ENCODE data around the gene TUBGCP6.

TUBGCP6 gene

DNA sequence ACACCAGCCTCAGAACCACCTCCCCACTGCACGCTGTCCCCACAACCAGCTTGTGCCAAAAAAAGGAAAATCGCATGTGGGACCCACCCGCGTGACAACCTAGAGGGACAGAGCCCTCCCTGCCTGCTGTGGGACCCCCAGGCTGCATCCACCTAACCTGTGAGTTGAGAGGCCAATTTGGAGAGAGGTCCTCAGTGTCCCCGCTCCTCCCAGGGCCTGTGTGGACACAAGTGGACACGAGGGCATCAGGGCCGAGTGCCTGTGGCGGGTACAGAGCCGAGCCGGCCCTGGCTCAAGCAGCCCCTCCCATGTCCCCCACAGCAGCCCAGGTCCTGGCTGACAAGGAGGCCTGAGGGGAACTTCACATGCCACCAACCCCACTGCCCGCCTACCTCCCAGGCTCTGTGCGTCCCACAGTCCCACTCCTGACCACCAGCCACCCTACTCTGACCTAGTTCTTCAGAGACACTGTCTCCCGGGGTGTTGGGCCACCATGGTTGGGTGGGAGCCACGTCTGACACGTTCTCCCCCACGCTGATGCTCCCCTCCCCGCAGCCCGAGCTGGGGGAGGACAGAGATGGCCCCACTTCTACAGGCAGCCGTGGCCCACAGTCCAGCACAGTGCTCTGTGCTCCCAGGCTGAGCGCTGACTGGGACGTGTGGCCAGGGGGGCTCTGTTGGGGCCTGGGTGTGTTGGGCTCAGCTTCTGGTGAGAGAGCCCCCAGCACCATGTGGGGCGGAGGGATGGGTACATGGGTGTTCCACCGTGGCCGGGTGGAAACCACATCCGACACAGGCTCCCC, 24.8 kb downstream of the TUBGCP6 start:
- no peak for DNase-seq (ENCODE audit: low read depth, low spot score)
- H3K4me3 ChIP-seq (ENCODE audit: low read depth, low read length): no peak overlapping the region
- in situ Hi-C loops (cut with HindIII; ENCODE audit: low sequenced_read_pairs): no loop called here
- TF ChIP-seq, protein P1, sequence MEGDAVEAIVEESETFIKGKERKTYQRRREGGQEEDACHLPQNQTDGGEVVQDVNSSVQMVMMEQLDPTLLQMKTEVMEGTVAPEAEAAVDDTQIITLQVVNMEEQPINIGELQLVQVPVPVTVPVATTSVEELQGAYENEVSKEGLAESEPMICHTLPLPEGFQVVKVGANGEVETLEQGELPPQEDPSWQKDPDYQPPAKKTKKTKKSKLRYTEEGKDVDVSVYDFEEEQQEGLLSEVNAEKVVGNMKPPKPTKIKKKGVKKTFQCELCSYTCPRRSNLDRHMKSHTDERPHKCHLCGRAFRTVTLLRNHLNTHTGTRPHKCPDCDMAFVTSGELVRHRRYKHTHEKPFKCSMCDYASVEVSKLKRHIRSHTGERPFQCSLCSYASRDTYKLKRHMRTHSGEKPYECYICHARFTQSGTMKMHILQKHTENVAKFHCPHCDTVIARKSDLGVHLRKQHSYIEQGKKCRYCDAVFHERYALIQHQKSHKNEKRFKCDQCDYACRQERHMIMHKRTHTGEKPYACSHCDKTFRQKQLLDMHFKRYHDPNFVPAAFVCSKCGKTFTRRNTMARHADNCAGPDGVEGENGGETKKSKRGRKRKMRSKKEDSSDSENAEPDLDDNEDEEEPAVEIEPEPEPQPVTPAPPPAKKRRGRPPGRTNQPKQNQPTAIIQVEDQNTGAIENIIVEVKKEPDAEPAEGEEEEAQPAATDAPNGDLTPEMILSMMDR (IDR thresholded peaks at IDR 0.05; ENCODE audit: low read depth, low read length): no peak

DNA sequence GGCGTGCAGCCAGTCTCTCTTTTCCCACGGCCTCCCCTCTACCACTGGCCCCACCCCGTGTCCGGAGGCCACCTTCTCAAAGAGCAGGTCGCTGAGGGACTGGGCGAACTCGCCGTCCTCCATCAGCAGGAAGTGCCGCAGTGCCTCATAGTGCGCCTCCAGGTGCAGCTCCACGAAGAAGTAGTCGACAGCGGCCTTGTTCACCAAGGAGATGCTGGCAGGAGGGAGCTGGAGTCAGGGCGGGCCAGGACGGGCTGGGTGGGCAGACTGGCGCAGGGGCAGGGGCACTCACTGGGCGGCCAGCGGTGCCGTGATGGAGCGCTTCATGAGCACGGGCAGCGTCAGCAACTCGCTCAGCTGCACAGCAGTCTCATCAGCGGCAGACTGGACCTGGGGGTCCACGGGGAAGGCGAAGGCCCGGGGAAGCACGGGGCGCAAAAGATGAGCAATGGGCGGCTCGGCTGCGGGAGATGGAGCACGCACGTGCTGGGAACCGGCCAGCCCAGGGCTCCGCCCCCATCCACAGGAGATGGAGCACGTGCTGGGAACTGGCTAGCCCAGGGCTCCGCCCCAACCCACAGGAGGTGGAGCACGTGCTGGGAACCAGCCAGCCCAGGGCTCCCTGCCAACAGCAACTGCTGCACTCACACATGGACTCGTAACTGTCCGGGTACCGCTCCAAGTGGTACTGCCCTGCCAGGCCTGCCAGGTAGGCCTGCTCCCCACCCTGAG, 25.7 kb downstream of the TUBGCP6 start:
- in situ Hi-C loops (cut with HindIII; ENCODE audit: low sequenced_read_pairs): no loop called here
- peak; percentile 77 for DNase-seq (ENCODE audit: low read depth, low spot score)
- no peak overlapping the region for H3K4me3 ChIP-seq (ENCODE audit: low read depth, low read length)
- TF ChIP-seq, protein P1 (IDR thresholded peaks at IDR 0.05; ENCODE audit: low read depth, low read length): no peak

DNA sequence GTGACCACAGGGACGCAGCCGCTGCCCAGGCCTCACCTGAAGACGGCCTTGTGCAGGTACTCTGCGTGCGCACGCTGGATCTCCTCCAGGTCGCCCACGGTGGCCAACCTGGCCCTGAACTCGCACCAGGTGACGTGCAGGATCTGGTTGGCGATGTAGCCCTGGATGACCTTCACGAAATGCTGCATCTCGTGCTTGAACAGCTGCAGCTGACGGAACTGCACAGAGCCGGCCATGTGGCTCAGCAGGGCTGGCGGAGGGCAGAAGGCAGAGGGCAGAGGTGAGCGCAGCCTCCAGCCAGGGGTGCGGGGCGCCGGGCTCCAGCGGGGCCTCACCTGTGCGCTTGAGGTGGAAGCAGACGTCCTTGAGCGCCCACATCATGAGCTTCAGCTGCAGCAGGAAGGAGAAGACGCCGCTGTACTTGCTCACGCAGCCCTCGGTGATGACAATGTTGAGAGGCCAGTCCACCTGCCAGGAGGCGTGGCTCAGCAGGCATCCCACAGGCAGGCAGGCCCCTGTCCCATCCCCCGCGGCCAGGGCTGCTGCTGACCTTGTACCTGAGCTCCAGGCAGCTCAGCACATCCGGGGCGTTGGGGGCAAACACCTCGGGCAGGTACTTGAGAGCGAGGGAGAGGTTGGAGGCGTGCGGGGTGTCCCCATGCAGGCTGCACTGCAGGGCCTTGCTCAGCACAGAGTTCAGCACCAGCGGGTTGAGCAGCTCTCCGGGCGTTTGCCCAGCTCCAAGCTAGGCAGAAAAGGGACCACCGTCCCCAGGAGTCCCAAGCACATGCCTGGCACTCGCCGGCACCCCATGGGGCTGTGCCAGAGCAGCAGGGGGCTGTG, 26.4 kb downstream of the TUBGCP6 start:
- H3K4me3 ChIP-seq (ENCODE audit: low read depth, low read length): no peak overlapping the region
- TF ChIP-seq, protein P1 (IDR thresholded peaks at IDR 0.05; ENCODE audit: low read depth, low read length): no peak
- in situ Hi-C loops (cut with HindIII; ENCODE audit: low sequenced_read_pairs): no loop called here
- DNase-seq (ENCODE audit: low read depth, low spot score): no peak

DNA sequence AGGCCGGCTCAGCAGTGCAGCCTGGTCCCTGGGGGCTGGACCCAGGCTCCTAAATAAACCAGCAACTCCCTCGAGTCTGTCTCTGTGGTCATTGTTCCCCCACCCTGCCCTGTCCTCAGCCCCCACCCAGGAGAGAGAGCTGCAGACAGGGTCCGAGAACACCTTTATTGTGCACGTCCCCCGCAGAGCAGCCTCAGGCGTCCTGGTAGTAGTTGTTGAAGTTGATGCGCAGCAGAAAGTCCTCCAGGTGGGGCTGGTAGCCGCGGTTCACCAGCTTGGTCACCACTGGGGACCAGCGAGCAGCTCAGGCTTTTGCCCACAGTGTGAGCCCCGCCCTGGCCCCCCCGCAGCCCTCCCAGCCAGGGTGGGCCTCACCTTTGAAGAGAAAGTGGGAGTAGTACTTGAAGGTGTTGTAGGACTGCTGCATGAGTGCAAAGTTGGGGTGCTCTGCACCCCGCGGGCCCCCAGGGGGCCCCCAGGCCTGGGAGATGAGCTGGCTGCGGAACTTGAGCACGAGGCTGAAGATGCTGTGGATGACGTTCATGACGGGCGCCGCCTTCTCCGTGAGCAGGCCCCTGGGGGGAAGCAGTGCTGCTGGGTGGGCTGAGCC, 27.2 kb downstream of the TUBGCP6 start:
- in situ Hi-C loops (cut with HindIII; ENCODE audit: low sequenced_read_pairs): no loop called here
- DNase-seq (ENCODE audit: low read depth, low spot score): no peak
- TF ChIP-seq, protein P1 (IDR thresholded peaks at IDR 0.05; ENCODE audit: low read depth, low read length): no peak

DNA sequence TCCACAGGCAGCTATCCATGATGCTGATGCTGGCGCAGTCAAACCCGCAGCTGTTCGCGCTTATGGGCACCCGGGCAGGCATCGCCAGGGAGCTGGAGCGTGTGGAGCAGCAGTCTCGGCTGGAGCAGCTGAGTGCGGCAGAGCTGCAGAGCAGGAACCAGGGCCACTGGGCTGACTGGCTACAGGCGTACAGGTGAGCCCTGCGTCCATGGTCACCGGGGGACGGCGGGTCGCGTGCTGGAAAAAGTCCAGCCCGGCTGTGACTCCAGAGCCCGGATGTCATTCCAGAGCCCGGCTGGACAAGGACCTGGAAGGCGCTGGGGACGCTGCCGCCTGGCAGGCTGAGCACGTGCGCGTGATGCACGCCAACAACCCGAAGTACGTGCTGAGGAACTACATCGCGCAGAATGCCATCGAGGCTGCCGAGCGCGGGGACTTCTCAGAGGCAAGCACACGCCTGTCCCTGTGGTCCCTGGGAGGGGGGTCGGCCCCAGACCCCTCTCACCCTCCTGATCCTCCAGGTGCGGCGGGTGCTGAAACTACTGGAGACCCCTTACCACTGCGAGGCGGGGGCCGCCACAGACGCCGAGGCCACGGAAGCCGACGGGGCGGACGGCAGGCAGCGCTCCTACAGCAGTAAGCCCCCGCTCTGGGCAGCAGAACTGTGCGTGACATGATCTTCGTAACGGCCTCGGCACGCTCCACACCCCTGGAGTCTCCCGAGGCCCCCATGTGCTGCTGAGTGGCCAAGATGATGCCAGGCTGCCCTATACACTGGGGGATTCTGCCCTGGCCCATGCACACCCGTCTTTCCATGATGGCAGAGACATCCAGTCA, 27.9 kb downstream of the TUBGCP6 start:
- no peak for DNase-seq (ENCODE audit: low read depth, low spot score)
- H3K4me3 ChIP-seq (ENCODE audit: low read depth, low read length): no peak overlapping the region
- in situ Hi-C loops (cut with HindIII; ENCODE audit: low sequenced_read_pairs): no loop called here
- TF ChIP-seq, protein P1 (IDR thresholded peaks at IDR 0.05; ENCODE audit: low read depth, low read length): no peak

More for the DNA sequence above, 27.2 kb downstream of the TUBGCP6 start:
- H3K4me3 ChIP-seq (ENCODE audit: low read depth, low read length): no peak overlapping the region
